ENCODE results near the gene KCNH5.

DNA sequence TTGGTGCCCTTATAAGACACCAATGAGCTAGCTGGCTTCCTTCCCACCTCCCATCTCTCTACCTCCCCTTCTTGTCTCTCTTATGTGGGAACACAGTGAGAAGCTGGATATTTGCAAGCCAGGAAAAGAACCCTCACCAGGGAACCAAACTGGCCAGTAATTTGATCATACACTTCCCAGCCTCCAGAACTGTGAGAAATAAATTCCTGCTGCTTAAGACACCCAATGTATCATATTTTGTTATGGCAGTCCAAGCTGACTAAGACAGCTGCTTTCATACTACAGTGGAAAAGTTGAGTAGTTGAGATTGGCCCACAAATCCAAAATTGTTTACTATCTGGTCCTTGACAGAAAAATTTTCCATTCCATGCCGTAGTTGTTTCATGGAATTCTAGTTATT is 269.0 kb downstream of the KCNH5 start:
- TF ChIP-seq, protein P1, sequence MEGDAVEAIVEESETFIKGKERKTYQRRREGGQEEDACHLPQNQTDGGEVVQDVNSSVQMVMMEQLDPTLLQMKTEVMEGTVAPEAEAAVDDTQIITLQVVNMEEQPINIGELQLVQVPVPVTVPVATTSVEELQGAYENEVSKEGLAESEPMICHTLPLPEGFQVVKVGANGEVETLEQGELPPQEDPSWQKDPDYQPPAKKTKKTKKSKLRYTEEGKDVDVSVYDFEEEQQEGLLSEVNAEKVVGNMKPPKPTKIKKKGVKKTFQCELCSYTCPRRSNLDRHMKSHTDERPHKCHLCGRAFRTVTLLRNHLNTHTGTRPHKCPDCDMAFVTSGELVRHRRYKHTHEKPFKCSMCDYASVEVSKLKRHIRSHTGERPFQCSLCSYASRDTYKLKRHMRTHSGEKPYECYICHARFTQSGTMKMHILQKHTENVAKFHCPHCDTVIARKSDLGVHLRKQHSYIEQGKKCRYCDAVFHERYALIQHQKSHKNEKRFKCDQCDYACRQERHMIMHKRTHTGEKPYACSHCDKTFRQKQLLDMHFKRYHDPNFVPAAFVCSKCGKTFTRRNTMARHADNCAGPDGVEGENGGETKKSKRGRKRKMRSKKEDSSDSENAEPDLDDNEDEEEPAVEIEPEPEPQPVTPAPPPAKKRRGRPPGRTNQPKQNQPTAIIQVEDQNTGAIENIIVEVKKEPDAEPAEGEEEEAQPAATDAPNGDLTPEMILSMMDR (IDR thresholded peaks at IDR 0.05; ENCODE audit: low read length): no peak
- TF ChIP-seq EZH2 (IDR thresholded peaks at IDR 0.05; ENCODE audit: borderline replicate concordance, low read length): no peak
